GM21786 (cell line): Measurements from ENCODE around the gene IFI27L2.

Source experiments
- ATAC-seq: cut with Tn5 transposase; IDR thresholded peaks from one replicate; pipeline ENCODE4 v1.9.1; 2021; ENCODE audit not compliant: unreplicated experiment

IFI27L2 gene

GRCh38 chr14:94103554-94104150 is 25.8 kb downstream of the IFI27L2 start:
- no peak for ATAC-seq

- no peak for ATAC-seq
Observed at GRCh38 chr14:94102768-94103482, 26.5 kb downstream of the IFI27L2 start.

GRCh38 chr14:94101748-94102147 is 27.7 kb downstream of the IFI27L2 start:
- no peak for ATAC-seq

GRCh38 chr14:94100847-94101246 is 28.6 kb downstream of the IFI27L2 start:
- no peak for ATAC-seq

- ATAC-seq = no peak
Observed at GRCh38 chr14:94099006-94099405, 30.4 kb downstream of the IFI27L2 start.

GRCh38 chr14:94098326-94098992 is 30.9 kb downstream of the IFI27L2 start:
- no peak for ATAC-seq

GRCh38 chr14:94097091-94097490 is 32.3 kb downstream of the IFI27L2 start:
- no peak for ATAC-seq

- ATAC-seq = no peak
Observed at GRCh38 chr14:94093418-94093817, 36.0 kb downstream of the IFI27L2 start.

- ATAC-seq = no peak
Observed at GRCh38 chr14:94089479-94089878, 39.9 kb downstream of the IFI27L2 start.

GRCh38 chr14:94088516-94088915 is 40.9 kb downstream of the IFI27L2 start:
- ATAC-seq = no peak

GRCh38 chr14:94087891-94088290 is 41.5 kb downstream of the IFI27L2 start:
- ATAC-seq = no peak

- no peak for ATAC-seq
Observed at GRCh38 chr14:94081386-94081820, 48.0 kb downstream of the IFI27L2 start.

GRCh38 chr14:94080621-94081385 is 48.6 kb downstream of the IFI27L2 start, which contains the start of the genes DDX24 and IFI27L1:
TSS of gene DDX24 (minus strand) at chr14:94081202. CDS start at chr14:94079742, 1,460 bp downstream.
TSS of gene IFI27L1 (plus strand) at chr14:94081310. CDS start at chr14:94096938, 15,628 bp downstream.
- ATAC-seq = peak; percentile 98

GRCh38 chr14:94079891-94080620 is 49.3 kb downstream of the IFI27L2 start:
- ATAC-seq = no peak

GRCh38 chr14:94077823-94078222 is 51.6 kb downstream of the IFI27L2 start:
- no peak for ATAC-seq
